ENCODE data around the gene NEU3. TPM values are rescaled to one million over a fixed set of nuclear protein-coding genes. Genes with fewer than 3 reads are reported as not detected.

Gene NEU3
- total RNA-seq, 1 donor from 2014 or later, result 16.5 TPM

DNA sequence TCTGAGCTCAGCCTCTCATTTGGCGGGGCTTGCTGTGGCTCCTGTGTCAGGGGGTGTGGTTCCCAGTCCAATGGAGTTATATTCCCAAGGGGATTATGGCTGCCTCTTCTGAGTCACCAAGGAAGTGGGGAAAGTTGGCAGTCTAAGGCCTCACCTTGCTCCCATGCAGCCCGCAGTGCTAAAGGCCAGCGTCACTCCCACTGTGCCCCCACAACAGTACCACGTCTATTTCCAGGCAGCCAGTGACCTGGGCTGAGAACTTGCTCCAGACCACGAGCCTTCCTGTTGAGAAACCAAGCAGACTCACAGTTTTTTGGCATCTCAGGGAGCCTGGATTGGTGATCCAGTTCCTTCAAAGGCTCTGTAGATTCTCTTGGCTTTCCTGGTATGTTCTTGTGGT is 62.3 kb downstream of the NEU3 start:
- ChIA-PET POLR2A (no interaction called here), CTCF (no interaction called here)
- H3K4me3 Mint-ChIP-seq, result no peak overlapping the region
- peaks cover 18% of the 10 kb centered on the region for H3K9me3 Mint-ChIP-seq
- TF ChIP-seq, protein P1, sequence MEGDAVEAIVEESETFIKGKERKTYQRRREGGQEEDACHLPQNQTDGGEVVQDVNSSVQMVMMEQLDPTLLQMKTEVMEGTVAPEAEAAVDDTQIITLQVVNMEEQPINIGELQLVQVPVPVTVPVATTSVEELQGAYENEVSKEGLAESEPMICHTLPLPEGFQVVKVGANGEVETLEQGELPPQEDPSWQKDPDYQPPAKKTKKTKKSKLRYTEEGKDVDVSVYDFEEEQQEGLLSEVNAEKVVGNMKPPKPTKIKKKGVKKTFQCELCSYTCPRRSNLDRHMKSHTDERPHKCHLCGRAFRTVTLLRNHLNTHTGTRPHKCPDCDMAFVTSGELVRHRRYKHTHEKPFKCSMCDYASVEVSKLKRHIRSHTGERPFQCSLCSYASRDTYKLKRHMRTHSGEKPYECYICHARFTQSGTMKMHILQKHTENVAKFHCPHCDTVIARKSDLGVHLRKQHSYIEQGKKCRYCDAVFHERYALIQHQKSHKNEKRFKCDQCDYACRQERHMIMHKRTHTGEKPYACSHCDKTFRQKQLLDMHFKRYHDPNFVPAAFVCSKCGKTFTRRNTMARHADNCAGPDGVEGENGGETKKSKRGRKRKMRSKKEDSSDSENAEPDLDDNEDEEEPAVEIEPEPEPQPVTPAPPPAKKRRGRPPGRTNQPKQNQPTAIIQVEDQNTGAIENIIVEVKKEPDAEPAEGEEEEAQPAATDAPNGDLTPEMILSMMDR (IDR thresholded peaks at IDR 0.05), result no peak
- ATAC-seq (ENCODE audit: low read depth), result no peak
- peaks cover 29% of the 10 kb centered on the region for H3K4me1 Mint-ChIP-seq
- DNase-seq, result no peak
- H3K27ac Mint-ChIP-seq, result no peak overlapping the region
- no peaks in the 10 kb centered on the region for H3K27me3 Mint-ChIP-seq
- H3K36me3 Mint-ChIP-seq (ENCODE audit: low read depth), result peaks cover 2% of the 10 kb centered on the region
- intact Hi-C loops (cut with micrococcal nuclease), result no loop called here

DNA sequence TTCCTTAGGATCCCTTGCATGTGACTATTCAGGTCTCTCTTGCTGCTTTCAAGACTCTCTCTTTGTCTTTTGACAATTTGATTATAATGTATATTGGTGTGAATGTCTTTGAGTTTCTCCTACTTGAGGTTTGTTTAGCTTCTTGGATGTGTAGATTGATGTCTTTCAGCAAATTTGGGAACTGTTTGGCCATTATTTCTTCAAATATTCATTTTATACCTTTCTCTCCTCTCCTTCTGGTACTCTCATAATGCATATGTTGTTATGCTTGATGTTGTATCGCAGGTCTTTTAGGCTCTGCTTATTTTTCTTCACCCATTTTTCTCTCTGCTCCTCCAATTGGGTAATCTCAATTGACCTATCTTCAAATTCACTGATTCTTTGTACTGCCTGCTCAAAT is 63.7 kb downstream of the NEU3 start:
- intact Hi-C loops (cut with micrococcal nuclease), result no loop called here
- ChIA-PET POLR2A (no interaction called here), CTCF (no interaction called here)
- TF ChIP-seq, protein P1 (IDR thresholded peaks at IDR 0.05), result no peak
- Mint-ChIP-seq H3K4me1 (peaks cover 29% of the 10 kb centered on the region), H3K9me3 (peaks cover 18% of the 10 kb centered on the region), H3K4me3 (no peak overlapping the region), H3K36me3 (ENCODE audit: low read depth) (peaks cover 2% of the 10 kb centered on the region), H3K27me3 (no peaks in the 10 kb centered on the region), H3K27ac (no peak overlapping the region)
- ATAC-seq (ENCODE audit: low read depth), result no peak
- DNase-seq, result no peak

DNA sequence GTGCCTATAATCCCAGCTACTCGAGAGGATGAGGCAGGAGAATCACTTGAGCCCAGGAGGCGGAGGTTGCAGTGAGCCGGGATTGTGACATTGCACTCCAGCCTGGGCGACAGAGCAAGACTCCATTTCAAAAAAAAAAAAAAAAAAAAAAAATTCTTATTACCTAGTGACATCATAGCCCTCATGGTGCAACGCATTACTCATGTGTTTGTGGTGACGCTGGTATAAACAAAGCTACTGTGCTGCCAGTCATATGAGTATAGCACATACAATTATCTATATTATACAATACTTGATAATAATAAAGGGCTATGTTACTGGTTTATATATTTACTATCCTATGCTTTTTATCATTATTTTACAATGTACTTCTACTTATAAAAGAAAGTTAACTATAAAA is 66.8 kb downstream of the NEU3 start:
- Mint-ChIP-seq H3K27ac (no peak overlapping the region), H3K36me3 (ENCODE audit: low read depth) (peaks cover 2% of the 10 kb centered on the region), H3K4me3 (no peak overlapping the region), H3K9me3 (peaks cover 16% of the 10 kb centered on the region), H3K27me3 (peaks cover 13% of the 10 kb centered on the region), H3K4me1 (peaks cover 6% of the 10 kb centered on the region)
- intact Hi-C loops (cut with micrococcal nuclease), result no loop called here
- ATAC-seq (ENCODE audit: low read depth) (no peak), DNase-seq (no peak)
- TF ChIP-seq, protein P1 (IDR thresholded peaks at IDR 0.05), result no peak
- ChIA-PET CTCF (no interaction called here), POLR2A (no interaction called here)

DNA sequence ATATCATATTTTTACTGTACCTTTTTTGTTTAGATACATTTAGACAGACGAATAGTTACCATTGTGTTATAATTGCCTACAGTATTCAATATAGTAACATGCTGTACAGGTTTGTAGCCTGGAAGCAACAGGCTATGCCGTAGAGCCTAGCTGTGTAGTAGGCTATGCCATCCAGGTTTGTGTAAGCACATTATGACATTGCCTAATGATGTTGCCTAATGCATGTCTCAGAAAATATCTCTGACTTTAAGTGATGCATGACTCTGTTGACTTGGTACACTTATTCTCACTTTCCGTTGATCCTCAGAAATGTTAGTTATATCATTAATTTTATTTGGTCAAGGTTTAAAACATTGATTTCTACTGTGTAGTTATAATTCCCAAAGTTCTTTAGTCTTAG is 68.1 kb downstream of the NEU3 start:
- Mint-ChIP-seq H3K36me3 (ENCODE audit: low read depth) (peaks cover 2% of the 10 kb centered on the region), H3K27ac (no peak overlapping the region), H3K4me1 (no peaks in the 10 kb centered on the region), H3K4me3 (no peak overlapping the region), H3K27me3 (peaks cover 17% of the 10 kb centered on the region), H3K9me3 (peaks cover 16% of the 10 kb centered on the region)
- TF ChIP-seq, protein P1 (IDR thresholded peaks at IDR 0.05), result no peak
- DNase-seq (no peak), ATAC-seq (ENCODE audit: low read depth) (no peak)
- intact Hi-C loops (cut with micrococcal nuclease), result no loop called here
- POLR2A ChIA-PET, result no interaction called here
- CTCF ChIA-PET, result no interaction called here

DNA sequence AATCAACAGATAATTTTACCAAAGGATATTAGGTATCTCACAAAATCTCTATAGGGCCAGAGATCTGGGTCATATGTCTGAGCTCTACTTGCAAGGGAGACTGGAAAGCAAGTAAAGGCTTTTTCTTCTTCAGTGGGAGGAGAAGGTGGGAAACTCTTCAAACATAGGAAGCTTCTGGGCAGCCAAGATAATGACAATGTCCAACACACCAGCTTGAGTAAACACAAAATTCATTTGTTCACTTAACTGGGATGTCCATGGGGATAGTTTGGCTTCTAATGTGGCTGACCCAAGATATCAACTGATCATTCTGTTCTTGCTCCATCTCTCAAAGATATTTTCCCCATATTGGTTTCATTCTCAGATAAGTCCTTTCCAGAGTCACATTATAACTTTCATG is 70.6 kb downstream of the NEU3 start:
- CTCF ChIA-PET, result no interaction called here
- Mint-ChIP-seq H3K36me3 (ENCODE audit: low read depth) (no peaks in the 10 kb centered on the region), H3K9me3 (no peaks in the 10 kb centered on the region), H3K27ac (no peak overlapping the region), H3K4me3 (no peak overlapping the region), H3K4me1 (no peaks in the 10 kb centered on the region), H3K27me3 (peaks cover 19% of the 10 kb centered on the region)
- intact Hi-C loops (cut with micrococcal nuclease), result no loop called here
- ATAC-seq (ENCODE audit: low read depth), result no peak
- DNase-seq, result no peak
- POLR2A ChIA-PET, result no interaction called here
- TF ChIP-seq, protein P1 (IDR thresholded peaks at IDR 0.05), result no peak

Data from activated B cell treated with CpG ODN at 0.5 μM for 24 hours (primary cell).